HG03575 (cell line): Measurements from ENCODE around the gene FAM222A.

Source experiments
- ATAC-seq: cut with Tn5 transposase; IDR thresholded peaks from one replicate; pipeline ENCODE4 v1.9.1; 2021; ENCODE audit not compliant: unreplicated experiment, insufficient number of reproducible peaks, low FRiP score; ENCODE audit errors: extremely low read depth

Gene FAM222A

DNA sequence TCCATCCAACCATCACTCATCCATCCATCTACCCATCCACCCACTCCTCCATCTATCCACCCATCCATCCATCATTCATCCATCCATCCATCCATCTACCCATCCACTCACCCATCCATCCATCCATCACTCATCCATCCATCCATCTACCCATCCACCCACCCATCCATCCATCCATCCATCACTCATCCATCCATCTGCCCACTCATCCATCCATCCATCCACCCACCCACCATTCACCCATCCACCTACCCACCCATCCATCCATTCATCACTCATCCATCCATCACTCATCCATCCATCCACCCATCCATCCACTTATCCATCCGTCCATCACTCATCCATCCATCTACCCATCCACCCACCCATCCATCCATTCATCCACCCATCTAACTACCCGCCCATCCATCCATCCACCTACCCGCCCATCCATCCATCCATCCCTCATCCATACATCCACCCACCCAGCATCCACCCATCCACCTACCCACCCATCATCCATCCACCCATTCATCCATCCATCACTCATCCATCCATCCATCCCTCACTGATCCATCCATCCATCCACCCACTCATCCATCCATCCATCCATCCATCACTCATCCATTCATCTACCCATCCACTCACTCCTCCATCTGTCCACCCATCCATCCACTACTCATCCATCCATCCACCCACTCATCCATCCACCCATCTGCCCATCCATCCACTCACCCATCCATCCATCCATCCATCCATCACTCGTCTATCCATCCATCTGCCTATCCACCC, 95.4 kb downstream of the FAM222A start:
- no peak for ATAC-seq

DNA sequence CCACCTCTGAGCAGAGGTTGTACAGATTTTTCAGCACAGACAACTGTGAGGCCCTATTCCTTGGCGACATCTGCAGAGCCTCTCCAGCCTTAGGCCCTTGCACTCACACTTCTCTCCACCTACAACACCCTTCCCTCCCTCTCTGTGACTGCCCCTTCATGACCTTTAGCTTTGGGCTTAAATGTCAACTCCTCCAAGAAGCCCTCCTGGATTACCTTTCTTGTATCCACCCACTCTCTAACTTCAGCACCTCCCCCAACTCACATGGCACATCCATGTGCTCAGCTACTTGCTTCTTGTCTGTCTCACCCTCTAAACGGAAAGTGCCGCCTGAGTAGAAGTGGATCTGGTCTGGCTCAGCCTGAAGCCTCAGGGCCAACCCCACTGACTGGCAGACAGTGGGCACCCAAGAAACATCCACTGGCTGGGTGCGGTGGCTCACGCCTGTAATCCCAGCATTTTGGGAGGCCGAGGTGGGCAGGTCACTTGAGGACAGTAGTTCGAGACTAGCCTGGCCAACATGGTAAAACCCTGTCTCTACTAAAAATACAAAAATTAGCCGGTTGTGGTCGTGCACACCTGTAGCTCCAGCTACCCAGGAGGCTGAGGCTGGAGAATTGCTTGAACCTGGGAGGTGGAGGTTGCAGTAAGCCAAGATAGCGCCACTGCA, 97.5 kb downstream of the FAM222A start:
- no peak for ATAC-seq

DNA sequence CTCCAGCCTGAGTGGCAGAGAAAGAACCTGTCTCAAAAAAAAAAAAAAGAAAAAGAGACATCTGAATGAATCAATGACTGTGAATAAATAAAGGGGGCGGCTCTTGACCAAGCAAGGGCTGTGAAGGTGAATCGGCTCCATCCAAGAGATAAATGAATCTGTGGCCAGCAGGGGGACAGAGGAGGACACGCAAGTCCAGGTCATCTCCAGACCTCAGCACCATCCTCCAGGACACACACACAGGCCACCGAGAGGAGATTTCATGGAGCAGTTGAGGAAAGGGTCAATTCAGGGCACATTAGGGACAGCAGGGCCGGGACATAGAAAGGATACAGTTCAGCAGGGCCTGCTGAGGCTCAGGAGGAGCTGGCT, 98.0 kb downstream of the FAM222A start:
- ATAC-seq, result no peak

DNA sequence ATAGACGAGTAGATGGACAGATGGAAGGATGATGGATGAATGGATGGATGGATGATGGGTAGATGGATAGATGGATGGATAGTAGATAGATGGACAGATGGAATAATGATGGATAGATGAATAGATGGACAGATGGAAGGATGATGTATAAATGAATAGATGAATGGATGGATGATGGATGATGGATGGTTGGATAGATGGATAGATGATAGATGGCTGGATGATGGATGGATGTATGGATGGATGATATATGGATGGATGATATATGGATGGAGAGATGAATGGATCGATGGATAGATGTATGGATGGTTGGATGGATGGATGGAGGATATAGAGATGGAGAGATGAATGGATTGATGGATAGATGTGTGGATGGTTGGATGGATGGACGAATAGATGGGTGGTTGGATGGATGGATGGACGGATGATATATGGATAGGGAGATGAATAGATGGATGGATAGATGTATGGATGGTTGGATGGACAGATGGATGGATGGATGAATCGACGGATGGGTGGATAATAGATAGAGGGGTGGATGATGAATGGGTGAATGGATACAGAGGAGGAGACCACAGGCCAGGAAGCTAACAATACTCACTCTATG, 100.3 kb downstream of the FAM222A start:
- no peak for ATAC-seq

DNA sequence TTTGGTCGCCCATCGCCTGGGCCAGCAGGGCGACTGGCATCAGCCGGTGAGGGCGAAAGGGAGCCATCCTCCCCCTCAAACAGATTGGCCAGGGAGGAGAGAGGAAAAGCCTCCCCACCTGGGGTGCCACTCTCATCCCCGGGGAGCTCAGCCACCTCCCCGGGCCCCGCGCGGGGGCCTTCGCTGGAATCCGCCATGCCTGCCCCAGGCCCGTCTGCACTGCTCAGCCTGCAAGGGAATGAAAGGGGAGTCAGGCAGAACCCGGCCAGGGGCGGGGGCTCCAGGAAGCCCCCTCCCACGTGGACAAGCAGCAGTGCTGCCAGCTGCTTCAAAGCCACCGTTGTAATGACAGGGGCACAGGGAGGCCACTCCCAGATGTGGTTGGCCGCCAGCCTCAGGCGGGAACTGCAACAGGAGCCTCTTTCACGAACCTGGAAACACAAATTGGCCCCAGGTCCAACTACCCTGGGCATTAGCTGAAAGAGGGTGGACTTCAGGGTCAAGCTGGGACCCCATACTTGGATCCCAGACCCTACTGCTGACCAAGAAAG, 101.0 kb downstream of the FAM222A start:
- ATAC-seq, result no peak

DNA sequence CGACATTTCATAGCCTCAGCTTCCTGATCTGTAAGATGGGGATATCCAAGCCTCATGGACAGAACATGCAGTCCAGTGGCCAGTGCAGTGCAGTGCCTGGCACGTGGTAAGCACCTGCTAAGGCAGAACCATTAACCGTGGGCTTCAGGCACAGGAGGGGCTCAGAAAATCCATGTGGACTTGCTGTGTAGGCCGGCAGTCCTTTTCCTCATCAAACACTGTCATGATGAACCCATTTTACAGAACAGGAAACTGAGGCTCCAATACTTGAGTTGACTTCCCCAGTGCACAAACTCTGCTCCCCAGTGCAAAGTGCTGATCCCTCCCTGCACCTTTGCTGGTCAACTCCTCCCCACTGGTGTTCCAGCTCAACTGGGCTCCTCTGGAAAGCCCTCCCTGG, 101.6 kb downstream of the FAM222A start:
- no peak for ATAC-seq

DNA sequence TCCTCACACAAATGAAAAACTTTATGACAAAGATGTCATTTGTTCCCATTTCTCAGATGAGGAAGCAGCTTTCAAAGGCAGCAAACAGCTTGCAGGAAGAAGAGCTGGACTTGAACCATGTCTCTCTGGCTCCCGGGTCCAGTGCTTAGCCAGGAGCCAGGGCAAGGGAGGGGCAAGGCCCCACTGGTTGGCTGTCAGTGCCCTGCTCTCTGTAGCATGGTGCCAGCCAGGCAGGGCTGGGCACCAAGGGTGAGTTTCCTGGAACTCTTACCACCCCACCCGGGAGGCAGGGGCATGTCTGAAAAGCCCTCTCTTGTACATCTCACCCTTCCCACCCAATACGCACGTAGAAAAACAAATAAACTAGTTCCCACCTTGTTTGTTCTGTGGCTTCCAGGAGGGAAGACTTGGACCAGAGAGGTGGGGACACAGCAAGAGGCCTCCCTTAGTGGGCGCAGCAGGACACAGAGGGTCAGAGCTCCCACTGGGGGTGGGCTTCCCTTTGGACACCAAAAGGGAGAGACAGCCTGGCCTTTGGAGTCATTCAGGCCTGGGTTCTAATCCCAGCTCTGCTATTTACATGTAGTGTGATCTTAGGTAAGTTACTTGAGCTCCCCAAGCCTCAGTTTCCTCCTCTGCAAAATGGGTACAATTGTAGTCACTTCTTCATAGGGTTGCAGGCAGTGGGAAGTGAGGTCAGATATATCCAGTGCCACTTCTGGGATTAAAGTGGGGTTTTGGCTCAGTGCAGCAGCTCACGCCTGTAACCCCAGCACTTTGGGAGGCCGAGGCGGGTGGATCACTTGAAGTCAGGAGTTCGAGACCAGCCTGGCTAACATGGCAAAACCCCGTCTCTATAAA, 102.4 kb downstream of the FAM222A start:
- ATAC-seq, result no peak

DNA sequence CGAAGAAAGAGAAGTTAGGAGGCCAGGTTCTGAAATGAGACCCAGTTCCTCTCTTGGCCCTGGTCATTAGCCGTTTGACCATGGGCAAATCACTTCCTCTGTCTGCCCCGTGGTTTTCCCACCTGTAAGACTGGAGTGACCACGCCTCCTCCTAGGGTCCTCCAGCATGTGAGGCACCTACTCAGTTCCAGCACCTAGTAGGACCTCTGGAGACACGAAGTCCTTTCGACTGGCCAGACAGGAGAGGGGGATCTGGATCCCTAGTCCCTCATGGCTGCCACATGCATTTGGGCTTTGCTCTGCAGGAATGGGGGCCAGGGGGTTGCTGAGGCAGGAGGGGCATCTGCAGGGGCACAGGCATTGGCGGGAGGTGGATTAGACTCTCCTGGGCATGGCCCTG, 103.2 kb downstream of the FAM222A start:
- ATAC-seq, result no peak

DNA sequence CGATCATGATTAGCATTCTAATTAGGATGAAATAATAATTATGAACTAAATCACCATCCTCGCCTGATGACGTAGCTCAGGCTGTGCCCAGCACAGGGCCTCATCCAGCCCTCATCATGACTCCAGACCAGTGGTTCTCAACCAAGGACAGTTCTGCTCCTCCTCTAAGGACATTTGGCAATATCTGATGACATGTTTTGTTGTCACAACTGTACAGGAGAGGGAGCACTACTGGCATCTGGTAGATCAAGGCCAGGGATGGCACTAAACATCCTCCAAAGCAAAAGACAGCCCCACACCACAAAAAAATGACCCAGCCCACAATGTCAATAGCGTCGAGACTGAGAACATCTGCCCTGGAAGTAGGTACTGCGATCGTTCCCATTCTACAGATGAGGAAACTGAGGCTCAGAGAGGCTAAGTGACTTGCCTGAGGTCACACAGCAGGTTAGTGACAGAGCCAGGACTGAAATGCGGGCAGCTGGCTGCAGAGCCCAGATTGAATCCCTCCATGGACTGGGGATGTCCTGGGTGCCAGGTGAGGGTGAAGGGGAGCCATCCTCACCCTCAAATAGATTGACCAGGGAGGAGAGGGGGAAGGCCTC, 104.1 kb downstream of the FAM222A start:
- no peak for ATAC-seq

DNA sequence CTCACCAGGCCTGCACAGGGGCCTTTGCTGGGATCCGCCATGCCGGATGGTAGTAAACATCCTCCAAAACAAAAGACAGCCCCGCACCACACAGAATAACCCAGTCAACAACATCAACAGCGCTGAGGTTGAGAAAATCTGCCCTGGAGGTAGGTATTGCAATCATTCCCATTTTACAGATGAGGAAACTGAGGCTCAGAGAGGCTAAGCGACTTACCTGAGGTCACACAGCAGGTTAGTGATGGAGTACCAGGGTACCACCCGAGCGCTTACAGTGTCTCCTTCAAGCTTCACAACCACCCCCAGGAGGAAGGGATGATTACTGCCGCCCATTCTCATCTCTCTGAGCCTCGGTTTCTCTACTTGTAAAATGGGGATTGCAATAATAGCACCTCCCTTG, 104.6 kb downstream of the FAM222A start:
- ATAC-seq, result no peak

DNA sequence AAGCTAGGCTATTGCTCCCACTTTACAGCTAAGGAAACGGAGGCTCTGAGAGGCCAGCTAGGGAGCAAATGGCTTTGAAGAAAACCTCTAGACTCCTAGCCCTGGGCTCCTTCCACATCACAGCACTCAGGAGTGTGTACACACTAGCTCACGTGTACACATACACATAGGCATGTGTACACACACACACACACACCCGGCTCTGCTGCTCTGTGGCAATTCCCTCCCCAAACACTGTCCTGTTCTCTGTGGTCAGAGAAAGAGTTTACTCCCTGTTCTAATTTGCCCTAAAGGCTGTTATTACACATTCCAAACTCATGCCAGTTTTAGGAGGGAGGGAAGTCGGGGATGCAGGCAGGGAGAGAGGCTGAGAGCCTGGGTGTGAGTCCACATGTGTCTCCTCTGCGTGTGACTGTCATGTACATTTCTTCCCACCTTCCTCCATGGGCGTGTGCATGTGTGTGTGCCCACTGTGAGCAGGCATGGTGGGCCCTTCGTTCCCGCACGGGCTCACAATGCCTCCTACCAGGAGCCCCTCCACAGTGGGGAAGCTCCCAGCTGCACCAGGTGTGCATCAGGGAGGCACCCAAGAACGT, 105.4 kb downstream of the FAM222A start:
- ATAC-seq, result no peak
